Tibial nerve (tissue), 3 donors: ENCODE data around the gene NUTM2G.

Source experiments
- POLR2A ChIP-seq, 2 donors: fragments of 450-650 bp; IDR thresholded peaks; one replicate each; pipeline ENCODE4 v1.6.1; 2017; ENCODE audit warnings: antibody characterized with exemption in 2 of 2, mild to moderate bottlenecking in 2 of 2, moderate library complexity in 2 of 2
- TF ChIP-seq, protein P1 (sequence below), 5 experiments: fragments of 200-600 bp in 3 of 5; fragments of 450-650 bp in 2 of 5; sonication (generic) in 3 of 5; IDR thresholded peaks; one replicate each; pipeline ENCODE4 v1.5.1; 2016 to 2019; ENCODE audit warnings: antibody characterized with exemption in 5 of 5, mild to moderate bottlenecking in 3 of 5, moderate library complexity in 2 of 5

DNA sequence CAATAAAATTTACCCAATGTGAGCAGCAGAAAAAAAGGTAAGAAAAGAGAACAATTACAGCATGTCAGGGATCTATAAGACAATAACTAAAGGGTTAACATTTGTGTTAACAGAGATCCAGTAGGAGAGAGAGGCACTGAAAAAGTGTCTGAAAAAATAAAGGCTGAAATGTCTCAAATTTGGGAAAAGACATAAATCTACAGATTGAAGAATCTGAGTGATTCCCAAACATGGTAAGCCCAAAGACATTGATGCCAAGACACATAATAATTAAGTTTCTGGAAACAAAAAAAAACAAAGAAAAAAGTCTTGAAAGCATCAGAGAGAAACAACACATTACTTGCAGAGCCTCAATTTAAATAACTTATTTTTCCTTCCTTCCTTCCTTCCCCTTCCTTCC is 43.2 kb upstream of the NUTM2G start:
- TF ChIP-seq, protein P1, sequence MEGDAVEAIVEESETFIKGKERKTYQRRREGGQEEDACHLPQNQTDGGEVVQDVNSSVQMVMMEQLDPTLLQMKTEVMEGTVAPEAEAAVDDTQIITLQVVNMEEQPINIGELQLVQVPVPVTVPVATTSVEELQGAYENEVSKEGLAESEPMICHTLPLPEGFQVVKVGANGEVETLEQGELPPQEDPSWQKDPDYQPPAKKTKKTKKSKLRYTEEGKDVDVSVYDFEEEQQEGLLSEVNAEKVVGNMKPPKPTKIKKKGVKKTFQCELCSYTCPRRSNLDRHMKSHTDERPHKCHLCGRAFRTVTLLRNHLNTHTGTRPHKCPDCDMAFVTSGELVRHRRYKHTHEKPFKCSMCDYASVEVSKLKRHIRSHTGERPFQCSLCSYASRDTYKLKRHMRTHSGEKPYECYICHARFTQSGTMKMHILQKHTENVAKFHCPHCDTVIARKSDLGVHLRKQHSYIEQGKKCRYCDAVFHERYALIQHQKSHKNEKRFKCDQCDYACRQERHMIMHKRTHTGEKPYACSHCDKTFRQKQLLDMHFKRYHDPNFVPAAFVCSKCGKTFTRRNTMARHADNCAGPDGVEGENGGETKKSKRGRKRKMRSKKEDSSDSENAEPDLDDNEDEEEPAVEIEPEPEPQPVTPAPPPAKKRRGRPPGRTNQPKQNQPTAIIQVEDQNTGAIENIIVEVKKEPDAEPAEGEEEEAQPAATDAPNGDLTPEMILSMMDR (IDR thresholded peaks at IDR 0.05) = no peak
- no peak for TF ChIP-seq POLR2A (IDR thresholded peaks at IDR 0.05)
